ENCODE data around the gene PTPRD.

GRCh38 chr9:9091387-9091786, 1521.4 kb downstream of the PTPRD start:
- TF ChIP-seq YY1 (tag by site-specific recombination; IDR thresholded peaks at IDR 0.05) (no peak), CTCF (tag by site-specific recombination; IDR thresholded peaks at IDR 0.05) (no peak), ZNF610 (tag by site-specific recombination; IDR thresholded peaks at IDR 0.05; ENCODE audit: borderline replicate concordance) (no peak), SETDB1 (IDR thresholded peaks at IDR 0.05; ENCODE audit: insufficient read length, low read length) (no peak)
- TF ChIP-seq, protein P1, sequence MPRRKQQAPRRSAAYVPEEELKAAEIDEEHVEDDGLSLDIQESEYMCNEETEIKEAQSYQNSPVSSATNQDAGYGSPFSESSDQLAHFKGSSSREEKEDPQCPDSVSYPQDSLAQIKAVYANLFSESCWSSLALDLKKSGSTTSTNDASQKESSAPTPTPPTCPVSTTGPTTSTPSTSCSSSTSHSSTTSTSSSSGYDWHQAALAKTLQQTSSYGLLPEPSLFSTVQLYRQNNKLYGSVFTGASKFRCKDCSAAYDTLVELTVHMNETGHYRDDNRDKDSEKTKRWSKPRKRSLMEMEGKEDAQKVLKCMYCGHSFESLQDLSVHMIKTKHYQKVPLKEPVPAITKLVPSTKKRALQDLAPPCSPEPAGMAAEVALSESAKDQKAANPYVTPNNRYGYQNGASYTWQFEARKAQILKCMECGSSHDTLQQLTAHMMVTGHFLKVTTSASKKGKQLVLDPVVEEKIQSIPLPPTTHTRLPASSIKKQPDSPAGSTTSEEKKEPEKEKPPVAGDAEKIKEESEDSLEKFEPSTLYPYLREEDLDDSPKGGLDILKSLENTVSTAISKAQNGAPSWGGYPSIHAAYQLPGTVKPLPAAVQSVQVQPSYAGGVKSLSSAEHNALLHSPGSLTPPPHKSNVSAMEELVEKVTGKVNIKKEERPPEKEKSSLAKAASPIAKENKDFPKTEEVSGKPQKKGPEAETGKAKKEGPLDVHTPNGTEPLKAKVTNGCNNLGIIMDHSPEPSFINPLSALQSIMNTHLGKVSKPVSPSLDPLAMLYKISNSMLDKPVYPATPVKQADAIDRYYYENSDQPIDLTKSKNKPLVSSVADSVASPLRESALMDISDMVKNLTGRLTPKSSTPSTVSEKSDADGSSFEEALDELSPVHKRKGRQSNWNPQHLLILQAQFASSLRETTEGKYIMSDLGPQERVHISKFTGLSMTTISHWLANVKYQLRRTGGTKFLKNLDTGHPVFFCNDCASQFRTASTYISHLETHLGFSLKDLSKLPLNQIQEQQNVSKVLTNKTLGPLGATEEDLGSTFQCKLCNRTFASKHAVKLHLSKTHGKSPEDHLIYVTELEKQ (tag by site-specific recombination; IDR thresholded peaks at IDR 0.05; ENCODE audit: borderline replicate concordance) = no peak
